ENCODE data around the gene RPL31.

RPL31 gene

GRCh38 chr2:100997509-100998234 lies 4.4 kb upstream of the RPL31 start:
- Mint-ChIP-seq H3K27me3 (ENCODE audit: low read depth, poor library complexity) (peaks cover 6% of the 10 kb centered on the region), H3K27ac (no peak overlapping the region), H3K4me3 (no peak overlapping the region), H3K4me1 (peaks cover 26% of the 10 kb centered on the region), H3K36me3 (ENCODE audit: low read depth) (peaks cover 8% of the 10 kb centered on the region), H3K9me3 (peaks cover 15% of the 10 kb centered on the region)
- no peak for TF ChIP-seq CTCF (IDR thresholded peaks at IDR 0.05)
- DNase-seq: no peak

GRCh38 chr2:100998235-100998573 lies 3.9 kb upstream of the RPL31 start:
- Mint-ChIP-seq H3K27me3 (ENCODE audit: low read depth, poor library complexity) (peaks cover 6% of the 10 kb centered on the region), H3K27ac (no peak overlapping the region), H3K36me3 (ENCODE audit: low read depth) (peaks cover 8% of the 10 kb centered on the region), H3K9me3 (peaks cover 15% of the 10 kb centered on the region), H3K4me1 (peaks cover 32% of the 10 kb centered on the region), H3K4me3 (no peak overlapping the region)
- no peak for TF ChIP-seq CTCF (IDR thresholded peaks at IDR 0.05)
- no peak for DNase-seq

- H3K4me3 Mint-ChIP-seq: peak overlapping the region; percentile 58
- no peak for DNase-seq
- peaks cover 25% of the 10 kb centered on the region for H3K36me3 Mint-ChIP-seq (ENCODE audit: low read depth)
- H3K27ac Mint-ChIP-seq: peak overlapping the region; percentile 92
- TF ChIP-seq CTCF (IDR thresholded peaks at IDR 0.05): no peak
- peaks cover 15% of the 10 kb centered on the region for H3K9me3 Mint-ChIP-seq
- peaks cover 6% of the 10 kb centered on the region for H3K27me3 Mint-ChIP-seq (ENCODE audit: low read depth, poor library complexity)
- H3K4me1 Mint-ChIP-seq: peaks cover 50% of the 10 kb centered on the region
These were observed 2.1 kb upstream of the RPL31 start for GRCh38 chr2:100999995-101000394.

- no peak for TF ChIP-seq CTCF (IDR thresholded peaks at IDR 0.05)
- H3K27ac Mint-ChIP-seq: peak overlapping the region; percentile 99
- peaks cover 57% of the 10 kb centered on the region for H3K4me1 Mint-ChIP-seq
- H3K27me3 Mint-ChIP-seq (ENCODE audit: low read depth, poor library complexity): no peaks in the 10 kb centered on the region
- peaks cover 15% of the 10 kb centered on the region for H3K9me3 Mint-ChIP-seq
- no peak for DNase-seq
- H3K4me3 Mint-ChIP-seq: peak overlapping the region; percentile 99
- peaks cover 53% of the 10 kb centered on the region for H3K36me3 Mint-ChIP-seq (ENCODE audit: low read depth)
These were observed 631 bp downstream of the RPL31 start for GRCh38 chr2:101002562-101003277.

- Mint-ChIP-seq H3K4me1 (peaks cover 63% of the 10 kb centered on the region), H3K27me3 (ENCODE audit: low read depth, poor library complexity) (no peaks in the 10 kb centered on the region), H3K27ac (peak overlapping the region; percentile 99), H3K36me3 (ENCODE audit: low read depth) (peaks cover 59% of the 10 kb centered on the region), H3K4me3 (peak overlapping the region; percentile 99), H3K9me3 (peaks cover 15% of the 10 kb centered on the region)
- no peak for TF ChIP-seq CTCF (IDR thresholded peaks at IDR 0.05)
- peak; percentile 32 for DNase-seq
These were observed 1.2 kb downstream of the RPL31 start for GRCh38 chr2:101003278-101003775.
